Measurements from ENCODE around the gene BAHCC1. TPM values are rescaled to one million over a fixed set of nuclear protein-coding genes. Genes with fewer than 3 reads are reported as not detected.

Gene BAHCC1
- total RNA-seq, 1 experiment from 2014 or later, result 3.1 TPM

DNA sequence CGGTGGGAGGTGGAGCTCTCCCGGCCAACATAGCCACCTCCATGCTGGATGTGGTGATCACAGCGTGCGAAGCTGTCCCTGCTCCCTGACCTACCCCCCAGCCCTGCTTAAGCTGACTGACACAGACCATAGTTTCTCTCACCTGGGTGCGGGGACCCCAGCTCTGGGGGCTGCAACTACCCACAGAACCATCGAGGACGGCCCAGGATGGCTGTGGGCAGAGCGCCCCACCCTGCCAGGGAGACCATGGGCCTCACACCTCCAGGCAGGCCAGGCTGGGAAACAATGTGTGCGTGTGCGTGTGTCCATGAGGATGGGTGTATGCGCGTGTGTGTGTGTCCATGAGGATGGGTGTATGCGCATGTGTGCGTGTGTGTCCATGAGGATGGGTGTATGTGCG lies 20.4 kb downstream of the BAHCC1 start:
- no peaks in the 10 kb centered on the region; a peak in 1 of 5 replicates for H3K9me3 Mint-ChIP-seq
- Histone ChIP-seq H3K9ac (ENCODE audit: extremely low read depth, insufficient read length, low read length) (no peak overlapping the region), H3T11ph (ENCODE audit: low read length) (no peak overlapping the region), H3K27ac (ENCODE audit: insufficient read length, low read depth, low read length) (no peak overlapping the region), H3K18ac (ENCODE audit: insufficient read length, low read depth, low read length) (no peak overlapping the region), H2AFZ (ENCODE audit: low read length) (no peak overlapping the region), H4K5ac (ENCODE audit: insufficient read length, low read depth, low read length) (no peak overlapping the region), H3K79me1 (ENCODE audit: insufficient read depth, low read depth, low read length, poor library complexity, severe bottlenecking) (no peaks in the 10 kb centered on the region), H2BK120ac (ENCODE audit: low read depth, low read length, poor library complexity, severe bottlenecking) (no peak overlapping the region), H3K27me3 (ENCODE audit: insufficient read depth, low read length) (no peaks in the 10 kb centered on the region), H3K14ac (ENCODE audit: insufficient read depth, low read length) (no peak overlapping the region), H3K23ac (ENCODE audit: insufficient read length, low read depth, low read length) (no peak overlapping the region), H2BK5ac (ENCODE audit: insufficient read length, low read length) (no peak overlapping the region), H2BK20ac (ENCODE audit: low read depth, low read length, poor library complexity, severe bottlenecking) (no peak overlapping the region), H2BK15ac (ENCODE audit: low read depth, low read length) (no peak overlapping the region), H3K9me3 (ENCODE audit: control insufficient read depth, low read depth, low read length) (no peaks in the 10 kb centered on the region), H3K4ac (ENCODE audit: low read depth, low read length) (no peak overlapping the region), H4K91ac (ENCODE audit: insufficient read length, low read depth, low read length) (no peak overlapping the region), H3K79me2 (ENCODE audit: insufficient read depth, low read length) (no peaks in the 10 kb centered on the region), H3K4me1 (ENCODE audit: insufficient read depth, low read length) (no peaks in the 10 kb centered on the region), H4K8ac (replicated peaks; ENCODE audit: insufficient read length, low read depth, low read length) (no peak overlapping the region), H2AK5ac (ENCODE audit: insufficient read length, low read length) (no peak overlapping the region), H3K56ac (ENCODE audit: insufficient read length, low read depth, low read length) (no peak overlapping the region), H2BK12ac (ENCODE audit: insufficient read length, low read depth, low read length) (no peak overlapping the region), H3K4me2 (ENCODE audit: insufficient read depth, insufficient read length, low read length) (no peak overlapping the region), H3K23me2 (ENCODE audit: insufficient read length, low read depth, low read length, poor library complexity, severe bottlenecking) (no peaks in the 10 kb centered on the region), H4K20me1 (ENCODE audit: control insufficient read depth, insufficient read depth, insufficient read length) (peaks cover 2% of the 10 kb centered on the region)
- WGBS (ENCODE audit: extremely low coverage, insufficient read length, low lambda C conversion rate), result no CpG with 5 or more reads among the region's 15 CpGs
- DNase-seq, result no peak
- TF ChIP-seq, protein P1, sequence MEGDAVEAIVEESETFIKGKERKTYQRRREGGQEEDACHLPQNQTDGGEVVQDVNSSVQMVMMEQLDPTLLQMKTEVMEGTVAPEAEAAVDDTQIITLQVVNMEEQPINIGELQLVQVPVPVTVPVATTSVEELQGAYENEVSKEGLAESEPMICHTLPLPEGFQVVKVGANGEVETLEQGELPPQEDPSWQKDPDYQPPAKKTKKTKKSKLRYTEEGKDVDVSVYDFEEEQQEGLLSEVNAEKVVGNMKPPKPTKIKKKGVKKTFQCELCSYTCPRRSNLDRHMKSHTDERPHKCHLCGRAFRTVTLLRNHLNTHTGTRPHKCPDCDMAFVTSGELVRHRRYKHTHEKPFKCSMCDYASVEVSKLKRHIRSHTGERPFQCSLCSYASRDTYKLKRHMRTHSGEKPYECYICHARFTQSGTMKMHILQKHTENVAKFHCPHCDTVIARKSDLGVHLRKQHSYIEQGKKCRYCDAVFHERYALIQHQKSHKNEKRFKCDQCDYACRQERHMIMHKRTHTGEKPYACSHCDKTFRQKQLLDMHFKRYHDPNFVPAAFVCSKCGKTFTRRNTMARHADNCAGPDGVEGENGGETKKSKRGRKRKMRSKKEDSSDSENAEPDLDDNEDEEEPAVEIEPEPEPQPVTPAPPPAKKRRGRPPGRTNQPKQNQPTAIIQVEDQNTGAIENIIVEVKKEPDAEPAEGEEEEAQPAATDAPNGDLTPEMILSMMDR (conservative IDR thresholded peaks at IDR 0.05), result no peak
- H3K4me3 Mint-ChIP-seq, result no peak overlapping the region
- peaks cover 2 to 5% of the 10 kb centered on the region in 2 experiments; a peak in 2 of 4 replicates for H3K4me1 Mint-ChIP-seq
- H3K27ac Mint-ChIP-seq, result peak overlapping the region in 1 of 3 experiments; percentile 63; a peak in 2 of 7 replicates
- H3K36me3 Mint-ChIP-seq (ENCODE audit: insufficient read depth in 1 of 3, low read depth in 3 of 3), result no peaks in the 10 kb centered on the region
- H3K27me3 Mint-ChIP-seq (ENCODE audit: low read depth), result no peaks in the 10 kb centered on the region; the same call in 1 of the 2 replicates
